DMS53 treated with DMSO at 0.1 percent for 48 hours (cell line): ENCODE results near the gene HOXD10.

Source experiments
- DNase-seq: peaks from one replicate; lab custom pipeline; 2025; ENCODE audit not compliant: unreplicated experiment; lab: John Stamatoyannopoulos, UW

Gene HOXD10

DNA sequence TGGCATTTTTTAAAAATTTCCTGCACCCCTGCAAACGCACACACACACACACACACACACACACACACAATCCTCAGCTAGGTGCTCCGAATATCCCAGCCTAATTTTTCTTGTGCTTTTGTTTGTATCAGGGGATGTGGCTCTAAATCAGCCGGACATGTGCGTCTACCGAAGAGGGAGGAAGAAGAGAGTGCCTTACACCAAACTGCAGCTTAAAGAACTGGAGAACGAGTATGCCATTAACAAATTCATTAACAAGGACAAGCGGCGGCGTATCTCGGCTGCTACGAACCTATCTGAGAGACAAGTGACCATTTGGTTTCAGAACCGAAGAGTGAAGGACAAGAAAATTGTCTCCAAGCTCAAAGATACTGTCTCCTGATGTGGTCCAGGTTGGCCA lies 22.2 kb upstream of the HOXD10 start:
- no peak for DNase-seq

GRCh38 chr2:176095421-176095820 lies 21.2 kb upstream of the HOXD10 start:
- no peak for DNase-seq

DNA sequence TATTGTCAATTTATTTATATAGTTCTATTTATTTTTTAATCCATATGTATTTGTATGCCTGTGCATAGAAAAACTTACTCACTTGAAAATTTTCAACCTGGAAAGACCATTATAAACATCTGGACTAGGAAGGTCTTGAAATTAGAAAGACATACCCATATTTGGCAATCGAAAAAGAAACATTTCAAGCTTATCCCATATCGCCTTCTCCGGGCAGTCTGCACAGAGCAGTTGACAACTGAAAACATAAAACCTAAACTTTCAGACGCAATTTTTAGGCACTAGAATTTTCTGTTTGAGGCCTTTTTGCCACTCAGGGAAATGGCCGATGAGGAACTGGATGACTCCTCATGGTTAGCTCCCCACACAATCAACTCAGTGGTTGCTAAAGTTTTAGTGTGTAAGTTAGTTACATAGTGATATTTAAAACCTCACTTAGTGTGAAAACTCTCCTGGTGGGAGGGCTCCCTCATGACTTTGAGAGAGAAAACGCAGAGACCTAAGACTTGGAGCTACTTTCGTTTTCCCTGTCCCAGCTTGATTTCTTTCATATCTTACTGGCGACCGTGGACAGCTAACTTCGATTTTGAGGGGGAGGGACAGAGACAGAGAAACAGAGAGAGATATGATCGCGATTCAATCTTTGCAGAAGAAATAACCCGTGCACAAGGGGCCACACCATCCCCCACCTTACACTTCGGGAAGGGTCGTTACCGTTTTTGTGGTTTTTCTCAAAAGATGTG lies 20.2 kb upstream of the HOXD10 start:
- DNase-seq: peak; percentile 34

- peak; percentile 84 for DNase-seq
Observed at GRCh38 chr2:176096986-176097819, 19.4 kb upstream of the HOXD10 start.

- DNase-seq: peak; percentile 80
Observed at GRCh38 chr2:176097820-176098365, 18.7 kb upstream of the HOXD10 start.

- no peak for DNase-seq
Observed at GRCh38 chr2:176098366-176099158, 18.0 kb upstream of the HOXD10 start.

DNA sequence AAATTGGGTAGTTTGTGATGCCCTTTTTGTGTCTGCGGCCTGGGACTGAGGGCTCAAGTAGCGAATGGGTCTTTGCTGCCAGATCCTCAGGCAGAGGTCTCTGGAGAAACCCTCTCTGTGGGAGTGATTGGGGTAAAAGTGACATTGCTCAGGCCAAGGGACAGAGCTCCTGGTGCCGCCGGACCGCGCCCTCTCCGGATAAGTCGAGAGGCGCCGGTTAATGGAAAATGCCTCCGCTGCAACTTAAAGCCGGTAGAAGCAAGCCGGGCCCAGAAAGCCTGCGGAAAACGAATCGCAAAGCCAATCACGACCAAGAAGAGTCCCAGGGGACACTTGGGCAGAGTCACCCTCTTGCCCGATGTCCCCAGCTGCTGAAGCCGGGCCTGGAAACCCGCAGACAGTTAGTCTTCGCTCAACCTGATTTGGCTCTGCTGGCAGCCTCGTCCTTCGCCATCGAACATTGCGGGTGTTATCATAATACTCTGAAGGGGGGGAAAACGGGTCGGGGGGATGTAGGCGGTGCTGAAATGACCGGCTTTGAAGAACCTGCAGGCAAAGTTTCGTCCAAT lies 17.3 kb upstream of the HOXD10 start:
- no peak for DNase-seq

DNA sequence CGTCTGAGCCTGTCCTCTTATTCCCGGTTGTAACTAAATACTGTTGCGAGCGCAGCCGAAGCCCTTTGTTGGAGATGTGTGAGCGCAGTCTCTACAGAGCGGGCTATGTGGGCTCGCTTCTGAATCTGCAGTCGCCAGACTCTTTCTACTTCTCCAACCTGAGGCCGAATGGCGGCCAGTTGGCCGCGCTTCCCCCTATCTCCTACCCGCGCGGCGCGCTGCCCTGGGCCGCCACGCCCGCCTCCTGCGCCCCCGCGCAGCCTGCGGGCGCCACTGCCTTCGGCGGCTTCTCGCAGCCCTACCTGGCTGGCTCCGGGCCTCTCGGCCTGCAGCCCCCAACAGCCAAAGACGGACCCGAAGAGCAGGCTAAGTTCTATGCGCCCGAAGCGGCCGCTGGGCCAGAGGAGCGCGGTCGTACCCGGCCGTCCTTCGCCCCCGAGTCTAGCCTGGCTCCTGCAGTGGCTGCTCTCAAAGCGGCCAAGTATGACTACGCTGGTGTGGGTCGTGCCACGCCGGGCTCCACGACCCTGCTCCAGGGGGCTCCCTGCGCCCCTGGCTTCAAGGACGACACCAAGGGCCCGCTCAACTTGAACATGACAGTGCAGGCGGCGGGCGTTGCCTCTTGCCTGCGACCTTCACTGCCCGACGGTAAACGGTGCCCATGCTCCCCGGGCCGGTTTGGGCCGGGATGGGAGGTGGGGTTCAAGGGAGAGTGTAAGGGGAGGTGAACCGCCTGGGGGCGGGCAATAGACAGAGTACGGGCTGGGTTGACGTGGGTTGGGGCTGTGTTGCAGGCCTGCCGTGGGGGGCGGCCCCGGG lies 16.6 kb upstream of the HOXD10 start, which contains the start of gene HOXD12:
TSS of gene HOXD12 (plus strand) at position 68 of the 819 bp plus-strand sequence. CDS start at position 75, 7 bp downstream.
- no peak for DNase-seq

GRCh38 chr2:176100547-176101140 lies 15.9 kb upstream of the HOXD10 start:
- no peak for DNase-seq

- no peak for DNase-seq
Observed at GRCh38 chr2:176101216-176101830, 15.3 kb upstream of the HOXD10 start.

GRCh38 chr2:176101842-176102241 lies 14.7 kb upstream of the HOXD10 start:
- no peak for DNase-seq

GRCh38 chr2:176102309-176102866 lies 14.2 kb upstream of the HOXD10 start:
- no peak for DNase-seq

- DNase-seq: no peak
Observed at GRCh38 chr2:176103194-176103593, 13.4 kb upstream of the HOXD10 start.

DNA sequence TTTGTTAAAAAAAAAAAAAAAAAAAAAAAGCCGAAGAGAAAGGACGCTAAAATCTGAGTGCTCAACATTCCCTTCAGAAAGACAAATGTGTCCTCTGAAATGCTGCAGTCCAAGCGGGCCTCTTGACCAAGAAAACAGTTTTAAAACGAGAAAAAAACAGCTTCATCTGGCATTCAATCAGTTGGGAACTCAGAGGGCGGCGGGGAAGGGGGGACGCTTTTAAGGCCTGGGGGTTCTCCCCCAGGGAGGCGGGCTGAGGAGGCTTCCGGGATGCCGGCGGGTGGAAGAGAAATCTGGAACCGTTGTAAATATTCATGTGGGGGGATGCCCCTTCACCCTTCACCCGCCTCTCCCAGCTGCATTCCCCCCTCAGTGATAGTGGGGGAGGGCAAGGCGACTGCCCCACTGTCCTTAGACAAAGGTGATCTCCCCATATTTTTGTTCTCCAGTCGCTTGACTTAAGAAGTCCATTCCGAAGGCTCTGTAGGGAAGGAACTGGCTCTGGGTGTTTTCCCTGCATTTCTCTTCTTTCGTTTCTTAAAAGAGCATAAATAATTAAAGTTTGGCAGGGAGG lies 12.7 kb upstream of the HOXD10 start:
- no peak for DNase-seq

DNA sequence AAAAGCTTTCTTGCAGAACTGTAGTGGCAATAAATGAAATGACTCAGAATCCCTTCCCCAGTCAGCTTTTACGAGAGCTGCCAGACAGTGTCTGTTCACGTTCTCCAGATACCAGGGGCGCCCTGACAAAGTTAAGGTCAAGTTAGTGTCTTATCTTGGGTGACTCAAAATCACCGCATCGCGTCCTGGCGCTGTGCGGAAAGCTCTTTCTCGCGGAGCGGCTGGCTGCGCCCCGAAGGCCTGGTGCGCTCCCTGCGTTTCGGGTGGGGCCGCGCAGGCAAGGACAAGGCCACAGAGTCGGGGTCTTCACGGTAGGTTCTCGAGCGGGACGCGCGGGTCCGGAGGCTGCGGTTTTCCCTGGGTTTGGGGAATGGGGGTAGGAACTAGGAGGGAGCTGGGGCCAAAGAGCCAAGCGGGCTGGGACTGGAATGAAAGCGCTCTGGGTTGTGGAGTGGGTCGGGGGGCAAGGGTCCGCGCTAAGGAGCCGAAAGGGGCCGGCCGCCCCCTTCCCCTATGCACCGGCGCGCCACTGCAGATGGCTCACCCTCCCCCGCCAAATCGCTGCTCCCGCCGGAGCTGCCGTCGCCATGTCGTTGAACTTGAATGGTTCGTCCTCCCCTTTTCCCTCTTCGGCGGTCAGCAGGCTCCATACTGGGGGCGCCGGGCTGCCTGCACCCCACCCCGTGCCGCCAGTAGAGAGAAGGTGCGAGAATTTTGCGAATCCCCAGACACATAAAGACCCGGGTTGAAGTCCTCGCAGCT lies 12.1 kb upstream of the HOXD10 start:
- DNase-seq: no peak

GRCh38 chr2:176105078-176105729 lies 11.4 kb upstream of the HOXD10 start:
- no peak for DNase-seq
